ENCODE data around the gene EIF2AK3.
A peak's percentile ranks its signal among the peaks of the same experiment; 100 is the strongest.
"Not testable (repeated sequence)": the region's sequence is repeated elsewhere in the genome, so short reads cannot be mapped to it uniquely, and the experiment has no call there.

Gene EIF2AK3

DNA sequence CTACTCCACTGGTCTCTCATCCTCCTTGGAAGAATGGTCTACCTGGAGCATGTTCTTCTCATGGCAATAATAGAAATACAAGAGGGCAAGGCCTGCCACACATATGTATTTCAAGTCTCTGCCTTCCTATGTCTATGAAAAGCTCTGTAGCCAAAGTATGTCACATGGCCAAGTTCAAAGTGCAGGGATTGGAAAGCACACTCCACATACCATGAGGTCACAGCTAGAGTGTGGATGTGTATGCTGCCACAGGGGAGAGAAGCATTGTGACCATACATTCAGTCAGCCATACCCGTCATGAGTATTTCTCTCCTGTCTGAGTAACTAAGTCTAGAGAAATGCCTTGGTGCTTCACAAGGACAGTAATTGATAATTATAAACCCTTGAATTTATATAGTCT, 8.8 kb upstream of the EIF2AK3 start:
- DNase-seq (ENCODE audit: low read depth) = no peak

DNA sequence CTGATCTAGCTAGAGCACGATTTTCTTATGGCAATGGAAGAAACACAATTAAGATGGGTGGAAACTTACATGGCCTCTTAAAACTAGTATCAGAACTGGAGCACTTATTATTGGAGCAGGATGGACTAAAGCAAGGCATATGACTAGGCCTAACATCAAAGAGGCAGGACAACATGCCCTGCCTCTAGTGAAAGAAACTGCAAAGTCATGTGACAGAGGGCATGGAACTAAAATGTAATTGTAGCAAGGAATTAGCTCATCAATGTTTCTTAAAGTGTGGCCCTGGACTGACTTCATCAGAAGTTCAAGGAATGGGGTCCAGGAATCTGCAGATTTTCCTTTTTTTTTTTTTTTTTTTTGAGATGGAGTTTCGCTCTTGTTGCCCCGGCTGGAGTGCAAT, 5.3 kb upstream of the EIF2AK3 start:
- no peak for DNase-seq (ENCODE audit: low read depth)

DNA sequence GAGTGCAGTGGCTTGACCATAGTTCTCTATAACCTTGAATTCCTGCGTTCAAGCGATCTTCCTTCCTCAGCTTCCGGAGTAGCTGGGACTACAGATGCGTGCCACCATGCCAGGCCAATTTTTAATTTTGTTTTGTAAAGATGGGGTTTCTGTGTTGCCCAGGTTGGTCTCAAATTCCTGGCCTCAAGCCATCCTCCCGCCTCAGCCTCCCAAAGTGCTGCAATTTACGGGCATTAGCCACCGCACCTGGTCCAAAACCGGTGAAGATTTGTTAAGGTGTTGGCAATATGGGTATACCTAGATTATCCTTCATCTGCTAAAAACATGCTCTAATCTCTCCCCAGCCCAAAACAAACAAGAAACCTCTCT, 1.3 kb upstream of the EIF2AK3 start:
- DNase-seq (ENCODE audit: low read depth) = no peak

DNA sequence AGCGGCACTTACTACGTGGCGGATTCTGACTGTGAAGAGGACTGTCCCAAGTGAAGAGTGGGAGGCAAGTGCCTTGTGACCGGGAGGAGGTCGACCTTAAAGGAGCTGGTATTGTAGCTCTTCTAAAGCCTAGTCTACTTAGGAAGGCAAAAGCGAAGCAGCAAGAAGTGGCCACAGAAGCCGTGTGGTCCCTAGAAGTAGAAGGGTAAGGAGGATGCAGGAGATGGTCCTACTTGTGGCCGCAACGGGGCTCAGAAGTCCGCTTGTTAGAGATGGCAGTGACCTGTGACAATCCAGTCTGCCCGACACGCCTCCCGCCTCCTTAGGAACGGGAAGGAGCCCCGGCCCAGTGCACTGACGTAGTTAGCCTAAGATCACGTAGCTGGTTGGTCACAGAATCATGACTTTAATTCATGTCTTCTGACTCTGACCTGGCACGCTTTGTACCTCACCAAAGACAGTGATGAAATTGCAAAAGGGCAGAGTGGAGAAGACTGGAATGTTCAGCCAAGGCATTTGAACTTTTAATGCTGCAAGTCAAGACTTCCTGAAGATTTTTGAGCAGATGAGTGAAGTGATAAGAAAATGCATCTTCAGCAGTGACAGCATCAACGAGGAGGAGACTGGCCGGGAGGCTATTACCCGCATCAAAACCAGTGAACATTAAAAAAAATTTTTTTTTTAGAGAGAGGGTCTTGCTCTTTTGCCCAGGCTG, 749 bp upstream of the EIF2AK3 start:
- DNase-seq (ENCODE audit: low read depth) = peak; percentile 97

DNA sequence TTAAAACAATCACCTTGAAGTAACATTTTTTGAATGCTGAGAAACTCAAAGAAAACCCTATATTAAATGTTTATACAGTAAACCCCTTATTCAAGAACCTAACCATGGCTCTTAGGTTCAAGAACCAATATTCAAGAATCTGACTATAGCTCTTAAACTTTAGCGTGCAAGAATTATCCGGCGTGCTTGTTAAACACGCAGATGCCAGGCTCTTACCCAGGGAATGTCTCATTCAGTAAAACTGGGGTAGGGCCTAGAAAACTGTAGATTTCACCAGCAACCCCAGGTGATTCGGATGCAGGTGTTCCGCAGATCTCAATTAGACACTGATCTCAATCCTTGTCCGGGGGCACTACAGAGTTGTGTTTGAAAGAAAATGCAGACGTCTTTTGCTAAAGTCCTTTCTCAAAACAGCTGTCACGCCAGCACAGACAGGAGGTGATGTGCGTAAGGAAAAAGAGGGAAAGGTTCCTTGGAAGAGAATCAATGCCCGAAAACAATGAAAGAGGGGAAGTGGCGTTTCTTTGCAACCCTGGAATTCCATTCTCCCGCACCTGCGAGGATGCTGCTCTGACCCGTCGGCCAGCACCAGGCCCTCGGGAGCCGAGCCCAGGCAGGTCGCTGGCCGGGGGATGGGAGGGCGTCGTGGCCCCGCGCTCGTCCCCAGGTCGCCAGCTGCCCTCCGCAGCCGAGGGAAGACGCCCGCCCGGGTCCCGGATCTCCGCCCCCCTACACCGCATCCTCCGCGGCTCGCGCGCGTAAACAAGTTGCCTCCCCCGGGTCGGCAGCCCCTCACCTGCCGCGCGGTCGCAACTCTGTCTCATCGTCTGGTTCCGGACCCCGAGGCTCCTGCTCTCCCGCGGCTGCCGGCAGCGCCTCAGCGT, 851 bp downstream of the EIF2AK3 start:
- DNase-seq (ENCODE audit: low read depth) = no peak

DNA sequence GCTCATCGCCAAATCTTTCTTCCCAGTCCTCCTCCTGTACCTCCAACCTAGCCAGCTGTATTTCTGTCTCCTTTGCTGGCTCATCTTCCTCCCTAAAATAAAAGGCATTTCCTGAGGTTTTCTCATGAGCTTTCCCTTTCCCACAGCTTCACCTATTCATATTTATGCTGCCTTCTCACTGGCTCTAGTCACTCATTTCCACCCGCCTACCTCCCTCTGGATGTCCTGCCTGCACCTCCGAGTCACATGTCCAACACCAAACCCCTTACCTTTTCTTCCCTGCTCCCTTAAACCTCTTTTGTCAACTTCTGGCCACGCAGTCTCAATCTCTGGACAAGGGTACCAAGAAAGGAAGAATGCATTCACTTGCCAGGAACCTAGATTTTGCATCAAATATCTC, 2.8 kb downstream of the EIF2AK3 start:
- no peak for DNase-seq (ENCODE audit: low read depth)

DNA sequence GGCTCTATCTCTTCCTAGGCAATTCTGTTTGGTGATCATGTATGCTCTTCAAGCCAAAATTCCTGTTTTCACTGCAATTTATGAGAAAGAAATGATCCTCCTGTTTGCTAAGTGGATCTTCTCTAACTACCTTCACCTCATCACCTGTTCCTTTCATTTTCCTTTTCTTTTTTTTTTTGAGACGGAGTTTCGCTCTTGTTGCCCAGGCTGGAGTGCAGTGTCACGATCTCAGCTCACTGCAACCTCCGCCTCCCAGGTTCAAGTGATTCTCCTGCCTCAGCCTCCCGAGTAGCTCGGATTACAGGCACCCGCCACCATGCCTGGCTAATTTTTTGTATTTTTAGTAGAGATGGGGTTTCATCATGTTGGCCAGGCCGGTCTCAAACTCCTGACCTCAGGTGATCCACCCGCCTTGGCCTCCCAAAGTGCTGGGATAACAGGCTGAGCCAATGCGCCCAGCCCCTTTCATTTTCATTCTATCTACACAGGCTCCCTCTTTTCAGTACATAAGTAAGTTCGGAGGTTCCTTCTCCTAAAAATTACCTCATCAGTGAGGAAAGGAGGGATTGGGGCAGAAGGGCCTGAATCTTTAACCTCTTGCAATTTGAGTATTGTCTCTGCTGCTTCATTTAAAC, 3.3 kb downstream of the EIF2AK3 start:
- not testable (repeated sequence) for DNase-seq (ENCODE audit: low read depth)

DNA sequence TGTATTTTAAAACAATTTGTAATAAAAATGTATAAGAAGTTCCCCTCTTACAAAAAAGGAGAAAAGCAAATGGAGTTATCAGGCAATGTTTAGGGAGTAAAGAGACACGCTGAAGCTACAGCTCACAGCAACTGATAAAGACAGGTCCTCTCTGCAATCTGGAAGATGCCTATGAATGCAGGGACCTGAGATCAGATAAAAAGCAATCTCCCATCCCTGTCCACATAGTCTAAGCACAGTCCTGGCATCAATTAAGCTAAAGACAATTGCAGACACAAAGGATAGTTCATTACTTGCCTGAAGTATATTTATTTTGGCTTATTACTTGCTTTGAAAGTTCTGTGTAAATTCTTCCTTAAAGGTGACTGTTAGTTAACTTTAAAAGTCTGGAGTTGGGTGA, 5.0 kb downstream of the EIF2AK3 start:
- no peak for DNase-seq (ENCODE audit: low read depth)

DNA sequence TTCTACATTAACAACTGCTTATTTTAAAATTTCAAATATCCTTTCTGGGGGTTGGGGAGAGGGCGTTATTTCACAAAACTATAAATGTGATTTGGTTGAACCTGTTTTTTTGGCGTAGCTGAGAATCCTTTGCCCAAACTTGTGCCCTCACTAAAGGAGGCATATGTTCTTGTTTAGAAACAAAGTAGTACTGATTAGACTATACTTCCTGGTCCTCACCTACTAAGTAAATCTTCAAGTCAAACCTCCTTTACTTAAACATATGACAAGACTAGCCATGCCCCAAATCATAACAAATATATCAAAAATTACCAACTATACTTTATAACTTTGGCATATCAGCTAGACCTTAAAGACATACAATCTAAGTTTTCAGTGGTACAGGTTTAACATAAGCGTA, 5.8 kb downstream of the EIF2AK3 start:
- no peak for DNase-seq (ENCODE audit: low read depth)

DNA sequence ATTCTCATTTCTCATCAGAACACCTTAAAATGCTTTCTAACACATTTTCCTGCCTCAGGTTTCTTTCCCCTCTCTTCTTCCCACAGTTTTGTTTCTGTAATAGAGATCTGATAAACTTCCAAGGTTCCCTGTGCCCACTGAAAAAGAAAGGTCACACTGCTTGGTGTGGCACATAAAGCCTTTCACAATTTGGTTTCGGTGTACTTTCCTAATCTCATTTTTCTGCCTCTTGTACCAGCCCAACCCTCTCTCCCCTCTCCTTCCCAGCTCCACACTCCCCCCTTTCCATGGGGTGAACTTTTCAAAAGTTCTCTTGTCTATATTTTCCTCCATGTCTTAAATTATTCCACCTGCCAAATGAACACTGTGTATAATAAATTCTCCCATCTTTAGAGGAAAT, 7.2 kb downstream of the EIF2AK3 start:
- no peak for DNase-seq (ENCODE audit: low read depth)

DNA sequence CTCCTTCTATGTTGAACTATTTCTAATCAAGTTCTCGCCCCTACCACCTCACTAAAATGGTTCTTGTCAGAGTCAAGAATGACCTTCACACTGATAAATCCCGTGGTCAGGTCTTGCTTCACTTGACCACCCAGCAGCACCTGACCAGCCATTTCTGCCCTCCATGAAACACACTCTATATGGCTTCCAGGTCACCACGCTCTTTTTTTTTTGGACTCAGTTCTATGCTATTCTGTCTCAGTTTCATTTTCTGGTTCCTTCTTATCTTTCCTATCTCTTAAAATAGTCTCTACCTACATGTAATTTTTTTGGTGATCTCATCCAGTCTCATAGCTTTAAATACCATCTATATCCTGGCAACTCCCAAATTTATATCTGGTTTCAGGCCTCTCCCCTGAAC, 11.4 kb downstream of the EIF2AK3 start:
- no peak for DNase-seq (ENCODE audit: low read depth)

DNA sequence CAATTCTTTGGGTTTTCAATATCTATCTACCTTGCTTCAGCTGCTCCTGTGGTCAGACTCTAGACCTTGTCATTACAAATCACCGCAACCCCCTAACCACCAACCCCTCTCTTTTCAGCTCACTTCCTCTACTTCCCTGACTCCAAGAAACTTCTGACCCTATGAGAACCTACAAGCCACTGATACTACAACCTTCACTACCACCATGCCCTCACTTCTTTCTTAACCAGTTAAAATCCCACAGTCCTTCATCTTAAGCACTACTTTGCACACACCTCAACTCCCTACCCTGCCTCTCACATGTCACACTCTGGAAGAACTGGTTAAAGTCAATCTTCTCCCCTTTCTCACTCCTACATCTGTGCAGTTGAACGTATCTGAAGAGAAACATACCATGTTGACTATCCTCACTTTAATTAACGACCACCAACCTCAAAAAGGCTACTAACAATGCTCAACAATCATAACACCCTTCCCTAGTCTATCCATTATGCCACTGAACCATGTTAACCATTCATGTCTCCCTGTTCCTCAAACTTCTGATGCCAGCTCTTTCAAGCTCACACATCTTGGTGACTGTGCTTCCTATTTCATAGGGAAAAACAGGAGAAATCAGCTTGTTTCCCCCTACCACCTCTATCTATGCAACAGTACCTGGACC, 12.6 kb downstream of the EIF2AK3 start:
- no peak for DNase-seq (ENCODE audit: low read depth)

DNA sequence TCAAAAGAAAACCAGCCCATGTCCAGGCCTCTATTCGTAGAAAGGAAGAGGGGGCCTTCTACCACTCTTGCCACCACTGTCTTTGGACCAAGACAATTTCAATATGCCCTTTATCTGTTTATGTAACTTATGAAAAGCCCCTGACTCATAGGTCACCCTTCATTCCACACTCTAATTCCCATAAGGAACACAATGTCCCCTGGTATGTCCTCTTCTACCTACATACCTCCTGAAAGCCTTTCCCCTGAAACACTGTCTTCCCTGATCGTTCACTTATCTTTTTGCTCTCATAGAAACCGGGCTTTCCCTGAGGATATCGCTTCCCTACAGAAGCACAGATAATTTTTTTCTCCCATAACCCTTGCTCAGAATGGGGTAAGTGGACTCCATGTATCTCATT, 13.3 kb downstream of the EIF2AK3 start:
- no peak for DNase-seq (ENCODE audit: low read depth)

DNA sequence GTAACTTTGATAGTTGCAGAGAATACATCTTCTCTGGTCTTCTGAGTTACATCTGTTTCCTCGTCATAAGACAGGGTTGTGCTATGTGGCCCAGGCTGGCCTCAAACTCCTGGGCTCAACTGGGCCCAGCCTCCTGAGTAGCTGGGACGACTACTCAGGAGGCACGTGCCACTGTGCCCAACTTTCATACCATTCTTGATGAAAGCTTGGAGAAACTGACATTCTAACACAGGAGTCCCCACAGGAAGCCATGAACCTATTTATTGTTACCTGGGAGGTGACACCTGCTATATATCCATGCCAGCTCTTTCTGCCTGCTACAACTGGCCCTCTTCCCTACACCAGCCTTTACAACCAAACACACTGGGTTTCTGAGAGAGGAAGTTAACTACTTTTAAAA, 19.1 kb downstream of the EIF2AK3 start:
- DNase-seq (ENCODE audit: low read depth) = no peak

DNA sequence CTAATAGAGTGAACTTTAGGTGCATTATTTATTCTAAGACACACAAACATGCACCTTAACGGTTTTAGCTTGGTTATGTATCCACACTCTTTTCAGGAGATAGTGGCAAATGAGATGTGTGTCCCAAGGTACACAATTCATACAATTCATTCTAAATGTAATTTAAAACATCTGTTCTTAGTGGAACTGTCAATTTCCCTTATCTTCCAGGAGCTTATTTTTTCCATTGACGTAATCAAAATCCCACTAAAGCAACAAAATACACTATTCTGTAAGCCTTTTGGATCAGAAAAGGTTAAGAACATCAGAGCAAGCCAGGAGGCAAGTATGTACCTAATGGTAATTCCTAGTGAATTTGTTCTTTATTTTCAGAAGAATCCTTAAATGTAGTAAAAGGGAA, 19.8 kb downstream of the EIF2AK3 start:
- no peak for DNase-seq (ENCODE audit: low read depth)

DNA sequence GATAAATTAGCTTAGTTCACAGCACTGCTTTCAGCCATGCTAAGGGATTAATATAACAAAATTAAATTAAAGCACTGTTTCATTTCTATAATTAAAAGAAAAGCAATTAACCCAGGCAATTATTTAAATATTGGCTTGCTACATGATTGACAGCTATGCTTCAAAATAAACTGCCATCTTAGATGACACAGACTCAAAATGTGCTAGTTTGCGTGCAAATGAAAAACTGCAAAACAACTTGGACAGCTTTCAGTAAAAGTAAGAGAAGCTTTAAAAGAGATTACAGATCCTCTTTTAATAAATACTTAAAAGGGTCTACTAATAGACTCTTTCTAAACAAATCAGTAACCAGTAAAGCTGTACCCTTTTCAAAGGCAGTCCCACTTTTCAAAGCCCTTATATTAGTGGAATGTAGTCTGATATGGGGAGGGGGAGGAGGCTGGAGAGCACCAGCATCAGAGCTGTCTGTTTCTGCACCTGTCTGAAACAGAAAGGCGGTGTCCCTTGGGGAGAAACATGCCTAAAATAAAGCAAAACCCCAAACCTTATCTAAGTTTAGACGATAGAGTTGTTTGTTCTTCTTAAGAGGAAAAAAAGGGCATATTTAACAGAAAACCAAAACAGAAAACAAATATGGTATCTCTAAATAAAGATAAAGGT, 20.8 kb downstream of the EIF2AK3 start:
- no peak for DNase-seq (ENCODE audit: low read depth)

DNA sequence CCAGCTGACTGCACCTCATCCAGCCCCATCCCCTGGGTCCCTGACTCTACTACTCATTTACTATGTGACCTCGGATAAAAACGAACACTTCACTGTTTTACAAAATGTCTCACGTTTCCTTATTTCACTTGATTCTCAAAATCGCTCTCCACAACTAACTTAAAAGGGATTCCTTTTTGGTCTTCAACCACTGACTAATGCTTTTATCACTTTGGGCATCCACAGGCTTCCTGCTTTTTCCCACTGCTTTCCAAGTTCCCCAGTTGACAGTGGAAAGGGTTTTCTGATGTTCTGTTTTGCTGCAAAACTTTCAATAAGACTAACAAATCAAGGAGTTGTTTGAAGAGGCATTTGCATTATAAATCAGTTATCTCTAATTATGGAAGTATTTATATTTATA, 24.1 kb downstream of the EIF2AK3 start:
- no peak for DNase-seq (ENCODE audit: low read depth)

DNA sequence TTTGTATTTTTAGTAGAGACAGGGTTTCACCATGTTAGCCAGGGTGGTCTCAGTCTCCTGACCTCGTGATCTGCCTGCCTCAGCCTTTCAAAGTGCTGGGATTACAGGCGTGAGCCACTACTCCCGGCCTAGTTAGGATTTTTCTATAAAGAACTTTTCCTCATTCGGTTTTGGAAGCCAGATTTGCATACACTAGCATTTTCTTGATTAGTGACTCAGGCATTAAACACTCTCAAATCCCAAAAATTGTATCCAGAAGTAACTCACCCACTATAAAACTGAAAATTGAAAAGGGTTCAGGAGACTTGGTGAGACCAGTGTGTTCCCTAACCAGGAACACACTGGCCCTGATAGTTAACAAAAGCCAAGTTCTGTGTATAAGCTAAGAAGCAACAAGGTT, 25.2 kb downstream of the EIF2AK3 start:
- no peak for DNase-seq (ENCODE audit: low read depth)

DNA sequence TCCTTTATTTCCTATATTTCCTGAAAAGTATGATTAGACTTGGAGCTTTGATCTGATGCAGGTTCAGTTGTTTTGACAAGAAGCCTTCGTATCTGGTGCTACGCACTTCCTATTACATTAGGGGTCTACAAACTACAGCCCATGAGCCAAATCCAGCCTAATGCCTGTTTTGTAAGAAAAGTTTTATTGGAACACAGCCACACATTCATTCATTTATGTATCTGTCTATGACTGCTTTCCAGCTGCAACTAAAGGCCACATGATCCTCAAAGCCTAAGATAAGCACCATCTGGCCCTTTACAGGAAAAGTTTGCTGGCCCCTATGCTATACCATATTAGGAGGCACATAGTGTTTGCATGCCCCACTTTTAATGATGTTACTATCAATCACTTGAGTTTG, 26.0 kb downstream of the EIF2AK3 start:
- DNase-seq (ENCODE audit: low read depth) = no peak

DNA sequence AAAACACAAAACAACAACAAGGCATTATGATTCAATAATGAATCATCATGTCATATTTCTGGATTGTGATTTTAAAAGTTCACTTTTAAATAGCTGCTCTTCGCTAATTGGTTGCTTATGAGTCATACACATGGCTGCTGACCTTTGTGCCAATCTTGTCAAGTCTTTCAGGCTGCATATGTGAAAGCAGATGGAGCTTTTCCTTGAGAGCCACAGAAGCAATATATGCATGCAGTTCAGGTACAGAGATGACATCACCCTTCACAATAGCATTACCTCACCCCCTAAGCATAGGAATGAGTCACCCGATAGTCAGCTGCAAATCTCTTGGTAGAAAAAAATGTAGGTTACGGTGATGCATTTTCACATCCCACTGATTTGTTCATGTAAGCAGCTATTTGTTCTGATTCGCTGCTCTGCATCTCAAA, 27.2 kb downstream of the EIF2AK3 start:
- peak; percentile 48 for DNase-seq (ENCODE audit: low read depth)

DNA sequence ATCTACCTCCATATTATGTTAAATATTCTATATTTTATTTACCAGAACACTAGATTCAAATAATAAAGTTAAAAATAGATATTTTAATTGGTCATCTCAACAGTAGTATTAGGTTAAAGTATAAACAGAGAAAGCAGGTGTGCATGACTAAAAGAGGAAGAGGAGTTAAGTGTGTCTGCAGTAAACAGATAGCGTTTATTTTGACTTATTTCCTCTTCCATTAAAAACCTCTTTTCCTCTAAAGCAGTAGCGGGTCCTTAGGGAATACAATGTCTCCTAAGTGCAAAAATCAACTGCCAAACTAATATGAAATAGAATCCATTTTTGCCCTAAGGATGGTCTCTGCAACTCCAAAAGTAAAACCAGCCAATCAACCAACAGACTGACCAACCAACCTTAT, 27.7 kb downstream of the EIF2AK3 start:
- no peak for DNase-seq (ENCODE audit: low read depth)

DNA sequence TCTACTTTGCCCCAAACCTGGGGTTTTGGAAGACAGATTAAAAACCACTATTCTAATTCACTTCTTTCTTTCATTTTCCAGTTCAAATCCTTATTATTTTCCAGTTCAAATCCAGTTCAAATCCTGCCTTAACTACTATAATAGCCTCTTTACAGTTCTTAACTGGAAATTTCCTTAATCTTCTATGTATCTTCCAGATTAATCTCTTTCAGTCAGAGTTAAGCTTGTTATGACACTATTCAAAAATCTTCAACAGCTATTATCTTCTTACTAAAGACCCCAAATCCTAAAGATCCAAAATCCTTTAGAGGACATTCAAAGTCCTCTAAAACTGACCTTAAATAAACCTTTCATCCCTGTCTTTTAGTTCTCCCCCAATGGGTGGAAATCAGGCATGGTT, 30.1 kb downstream of the EIF2AK3 start:
- no peak for DNase-seq (ENCODE audit: low read depth)

All from stromal cell of bone marrow (primary cell).